GM06990 (cell line): Measurements from ENCODE around the gene SLC23A1.

ENCODE experiments used
- DNase-seq: peaks from one replicate; pipeline ENCODE4 v3.0.0-alpha.2; 2011; ENCODE audit not compliant: insufficient read length; ENCODE audit errors: extremely low read depth
- H3K27me3 ChIP-seq: replicated peaks from 2 replicates; pipeline ENCODE4 v1.6.0; 2011; ENCODE audit warnings: low read length; ENCODE audit not compliant: control insufficient read depth, insufficient read depth
- H3K36me3 ChIP-seq: 2 replicates; pipeline ENCODE4 v1.5.1; 2011; ENCODE audit warnings: low read length; ENCODE audit not compliant: control insufficient read depth, insufficient read depth
- H3K4me3 ChIP-seq: replicated peaks from 2 replicates; pipeline ENCODE4 v1.5.1; 2011; ENCODE audit warnings: low read depth, mild to moderate bottlenecking, control low read depth, low read length
- TF ChIP-seq, protein P1 (sequence below): IDR thresholded peaks from 2 replicates; pipeline ENCODE4 v1.5.1; 2011; ENCODE audit warnings: low read length, control low read depth, mild to moderate bottlenecking, inconsistent platforms; ENCODE audit not compliant: insufficient read depth, poor library complexity, severe bottlenecking

The SLC23A1 gene

DNA sequence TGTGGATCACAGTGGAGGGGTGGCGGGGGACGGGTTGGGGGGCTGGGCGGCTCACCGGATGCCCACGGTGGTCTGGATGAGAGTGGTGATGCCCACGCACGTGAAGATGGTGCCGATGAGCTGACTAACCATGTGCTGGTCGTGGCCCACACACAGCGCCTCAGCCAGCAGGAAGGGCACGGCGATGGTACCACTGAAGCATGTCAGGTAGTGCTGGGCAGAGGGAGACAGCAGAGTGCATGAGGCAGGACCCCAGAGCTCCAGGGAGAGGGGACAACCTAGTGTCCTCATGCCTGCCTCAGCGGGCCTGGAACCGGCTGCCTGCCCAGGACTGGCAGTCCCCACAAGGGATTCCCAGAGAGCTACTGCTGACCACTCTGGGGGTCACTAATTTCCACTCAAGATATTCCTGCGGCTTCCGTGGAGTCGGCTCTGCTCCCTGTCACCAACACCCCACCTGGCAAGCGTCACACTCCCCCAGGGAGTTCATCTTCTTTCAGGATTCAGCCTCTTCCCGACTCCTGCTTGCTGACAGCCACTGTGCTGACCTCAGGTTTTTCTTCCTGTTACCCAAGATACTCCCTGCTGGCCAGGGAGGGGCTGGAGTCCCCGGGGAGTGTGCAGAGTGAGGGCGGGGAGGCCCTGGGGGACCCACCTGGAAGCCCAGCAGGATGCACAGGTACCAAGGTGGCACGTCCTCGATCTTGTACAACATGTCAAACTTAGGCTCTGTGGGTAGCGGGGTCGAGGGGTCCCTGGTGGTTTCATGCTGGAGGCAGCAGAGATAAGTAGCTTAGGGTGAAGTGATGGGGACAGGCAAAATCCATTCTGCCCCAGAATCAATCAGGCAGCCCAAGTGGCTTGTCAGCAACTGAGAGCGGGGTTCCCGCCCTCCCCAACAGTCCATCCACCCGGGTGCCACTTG is 998 bp downstream of the SLC23A1 start:
- Histone ChIP-seq H3K4me3 (no peak overlapping the region), H3K36me3 (no peaks in the 10 kb centered on the region; the same call in none of the 2 replicates), H3K27me3 (no peaks in the 10 kb centered on the region)
- TF ChIP-seq, protein P1, sequence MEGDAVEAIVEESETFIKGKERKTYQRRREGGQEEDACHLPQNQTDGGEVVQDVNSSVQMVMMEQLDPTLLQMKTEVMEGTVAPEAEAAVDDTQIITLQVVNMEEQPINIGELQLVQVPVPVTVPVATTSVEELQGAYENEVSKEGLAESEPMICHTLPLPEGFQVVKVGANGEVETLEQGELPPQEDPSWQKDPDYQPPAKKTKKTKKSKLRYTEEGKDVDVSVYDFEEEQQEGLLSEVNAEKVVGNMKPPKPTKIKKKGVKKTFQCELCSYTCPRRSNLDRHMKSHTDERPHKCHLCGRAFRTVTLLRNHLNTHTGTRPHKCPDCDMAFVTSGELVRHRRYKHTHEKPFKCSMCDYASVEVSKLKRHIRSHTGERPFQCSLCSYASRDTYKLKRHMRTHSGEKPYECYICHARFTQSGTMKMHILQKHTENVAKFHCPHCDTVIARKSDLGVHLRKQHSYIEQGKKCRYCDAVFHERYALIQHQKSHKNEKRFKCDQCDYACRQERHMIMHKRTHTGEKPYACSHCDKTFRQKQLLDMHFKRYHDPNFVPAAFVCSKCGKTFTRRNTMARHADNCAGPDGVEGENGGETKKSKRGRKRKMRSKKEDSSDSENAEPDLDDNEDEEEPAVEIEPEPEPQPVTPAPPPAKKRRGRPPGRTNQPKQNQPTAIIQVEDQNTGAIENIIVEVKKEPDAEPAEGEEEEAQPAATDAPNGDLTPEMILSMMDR: no peak
- no peak for DNase-seq

DNA sequence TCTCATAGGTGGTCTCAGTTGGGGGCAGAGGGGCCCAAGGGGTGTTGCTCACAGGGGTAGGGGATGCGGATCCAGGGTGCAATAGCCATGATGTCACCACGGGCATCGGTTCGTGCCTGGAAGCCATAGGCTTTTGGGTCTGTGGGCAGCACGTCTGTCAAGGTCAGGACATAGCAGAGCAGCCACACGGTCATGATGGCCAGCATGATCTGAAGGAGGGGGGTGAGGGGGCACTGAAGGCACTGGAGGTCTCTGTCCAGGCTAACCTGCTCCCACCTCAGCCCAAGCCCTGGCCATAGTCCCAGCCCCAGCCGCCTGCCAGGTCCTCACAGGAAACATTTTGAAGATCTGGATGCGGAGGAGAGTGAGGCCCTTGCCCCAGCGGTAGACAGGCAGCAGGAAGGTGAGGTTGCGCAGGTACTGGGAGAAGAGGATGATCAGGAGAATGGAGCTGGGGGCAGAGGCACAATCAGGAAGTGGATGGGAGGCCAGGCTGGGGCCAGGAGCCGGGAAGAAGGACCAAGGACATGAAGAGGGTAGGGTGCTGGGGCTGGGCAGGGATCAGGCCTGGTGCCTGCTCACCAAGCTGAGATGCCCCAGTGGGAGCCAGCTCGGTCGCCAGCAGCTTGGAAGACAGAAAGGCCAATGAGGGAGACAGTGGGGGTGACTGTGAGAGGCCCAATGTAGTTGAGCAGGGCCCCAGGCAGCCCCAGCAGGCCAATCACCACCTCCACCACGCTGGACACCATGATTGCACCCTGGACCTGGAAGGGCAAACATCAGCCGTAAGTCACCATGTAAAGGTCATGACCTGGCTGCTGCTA is 3.3 kb downstream of the SLC23A1 start:
- no peak for DNase-seq
- H3K4me3 ChIP-seq: no peak overlapping the region
- TF ChIP-seq, protein P1: no peak
- H3K27me3 ChIP-seq: no peaks in the 10 kb centered on the region
- no peaks in the 10 kb centered on the region for H3K36me3 ChIP-seq

DNA sequence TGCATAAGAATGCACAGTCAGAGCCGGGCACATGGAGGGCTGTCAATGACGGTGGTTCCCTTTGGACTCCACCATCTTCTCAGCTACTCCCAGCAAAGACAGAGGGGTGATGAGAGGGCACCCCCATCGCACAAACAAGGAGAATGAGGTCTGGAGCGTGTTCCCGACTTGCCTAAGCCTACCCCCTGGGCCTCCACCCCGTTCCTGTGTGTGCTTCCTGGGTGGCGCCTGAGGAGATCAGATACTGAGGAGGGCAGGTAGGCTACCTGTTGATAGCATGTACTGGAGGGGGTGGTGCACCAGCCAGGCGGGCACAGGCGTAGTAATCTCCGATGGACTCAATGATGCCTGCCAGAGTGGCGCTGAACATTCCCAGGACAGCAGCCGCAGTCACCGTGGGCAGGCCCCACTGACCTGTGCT is 4.1 kb downstream of the SLC23A1 start:
- Histone ChIP-seq H3K27me3 (no peaks in the 10 kb centered on the region), H3K4me3 (no peak overlapping the region), H3K36me3 (no peaks in the 10 kb centered on the region)
- no peak for DNase-seq
- TF ChIP-seq, protein P1: no peak

DNA sequence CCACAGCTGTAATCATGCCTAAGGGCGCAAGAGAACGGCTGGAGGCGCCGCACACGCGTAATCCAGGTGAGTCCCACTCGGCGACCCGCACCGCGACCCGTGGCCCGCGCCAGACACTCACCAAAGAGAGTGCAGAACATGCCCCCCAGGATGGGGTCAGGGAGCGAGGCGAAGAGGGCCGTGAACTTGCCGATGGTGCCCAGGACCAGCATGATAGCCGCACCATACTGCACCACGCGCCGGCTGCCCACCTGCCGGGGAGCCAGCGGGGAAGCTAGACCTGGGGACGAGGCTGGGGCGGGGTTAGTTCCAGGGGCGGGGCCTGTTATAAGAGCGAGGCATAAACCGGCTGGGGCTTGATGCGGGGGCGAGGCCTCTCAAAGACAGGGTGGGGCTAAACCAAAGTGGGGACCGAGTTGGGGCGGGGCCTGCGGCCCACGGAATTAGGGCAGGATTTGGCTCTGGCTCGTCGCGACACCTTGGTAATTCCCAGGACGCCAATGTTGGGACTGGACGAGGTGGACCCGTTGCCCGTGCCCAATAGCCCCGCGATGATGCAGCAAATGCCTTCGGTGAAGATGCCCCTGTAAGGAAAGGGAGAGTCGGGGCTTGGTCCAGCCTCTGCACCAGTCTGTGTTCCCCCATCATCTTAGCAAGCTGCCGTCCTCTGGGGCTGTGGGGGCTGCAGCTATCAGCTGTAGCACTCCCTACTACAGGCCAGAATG is 4.8 kb downstream of the SLC23A1 start:
- no peak overlapping the region for H3K4me3 ChIP-seq

GRCh38 chr5:139377226-139377625 is 5.9 kb downstream of the SLC23A1 start:
- Histone ChIP-seq H3K36me3 (no peaks in the 10 kb centered on the region), H3K27me3 (no peaks in the 10 kb centered on the region), H3K4me3 (no peak overlapping the region)
- DNase-seq: no peak
- TF ChIP-seq, protein P1: no peak

More for the DNA sequence above, 4.8 kb downstream of the SLC23A1 start:
- DNase-seq: no peak
- TF ChIP-seq, protein P1: no peak
- no peaks in the 10 kb centered on the region for H3K36me3 ChIP-seq
- no peaks in the 10 kb centered on the region for H3K27me3 ChIP-seq
